Measurements from ENCODE around the gene DNAJC6.
"Not testable (repeated sequence)": the region's sequence is repeated elsewhere in the genome, so short reads cannot be mapped to it uniquely, and the experiment has no call there.

DNAJC6 gene

DNA sequence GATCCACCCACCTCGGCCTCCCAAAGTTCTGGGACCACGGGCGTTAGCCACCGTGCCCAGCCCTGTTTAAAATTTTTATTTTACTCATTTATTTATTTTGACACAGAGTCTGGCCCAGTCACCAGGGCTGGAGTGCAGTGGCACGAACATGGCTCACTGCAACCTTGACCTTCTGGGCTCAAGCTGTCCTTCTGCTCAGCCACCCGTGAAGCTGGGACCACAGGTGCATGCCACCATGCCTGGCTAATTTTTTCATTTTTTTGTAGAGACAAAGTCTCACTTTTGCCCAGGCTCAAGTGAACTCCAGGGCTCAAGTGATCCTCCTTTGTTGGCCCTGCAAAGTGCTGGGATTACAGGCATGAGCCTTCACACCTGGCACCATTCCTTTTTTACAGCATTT, 27.5 kb upstream of the DNAJC6 start:
- H3K4me3 ChIP-seq (ENCODE audit: low read depth in 1 of 2, low read length in 1 of 2) = no peak overlapping the region
- no peaks in the 10 kb centered on the region for H3K9me3 ChIP-seq
- H3K27me3 ChIP-seq = no peaks in the 10 kb centered on the region
- TF ChIP-seq, protein P1, sequence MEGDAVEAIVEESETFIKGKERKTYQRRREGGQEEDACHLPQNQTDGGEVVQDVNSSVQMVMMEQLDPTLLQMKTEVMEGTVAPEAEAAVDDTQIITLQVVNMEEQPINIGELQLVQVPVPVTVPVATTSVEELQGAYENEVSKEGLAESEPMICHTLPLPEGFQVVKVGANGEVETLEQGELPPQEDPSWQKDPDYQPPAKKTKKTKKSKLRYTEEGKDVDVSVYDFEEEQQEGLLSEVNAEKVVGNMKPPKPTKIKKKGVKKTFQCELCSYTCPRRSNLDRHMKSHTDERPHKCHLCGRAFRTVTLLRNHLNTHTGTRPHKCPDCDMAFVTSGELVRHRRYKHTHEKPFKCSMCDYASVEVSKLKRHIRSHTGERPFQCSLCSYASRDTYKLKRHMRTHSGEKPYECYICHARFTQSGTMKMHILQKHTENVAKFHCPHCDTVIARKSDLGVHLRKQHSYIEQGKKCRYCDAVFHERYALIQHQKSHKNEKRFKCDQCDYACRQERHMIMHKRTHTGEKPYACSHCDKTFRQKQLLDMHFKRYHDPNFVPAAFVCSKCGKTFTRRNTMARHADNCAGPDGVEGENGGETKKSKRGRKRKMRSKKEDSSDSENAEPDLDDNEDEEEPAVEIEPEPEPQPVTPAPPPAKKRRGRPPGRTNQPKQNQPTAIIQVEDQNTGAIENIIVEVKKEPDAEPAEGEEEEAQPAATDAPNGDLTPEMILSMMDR (IDR thresholded peaks at IDR 0.05) = no peak
- H3K27ac ChIP-seq = no peak overlapping the region
- no peaks in the 10 kb centered on the region for H3K36me3 ChIP-seq
- no peaks in the 10 kb centered on the region for H3K4me1 ChIP-seq (ENCODE audit: control insufficient read depth in 1 of 2, insufficient read depth in 1 of 2, low read depth in 1 of 2, low read length in 1 of 2)

- Histone ChIP-seq H3K27me3 (no peaks in the 10 kb centered on the region), H3K27ac (no peak overlapping the region), H3K36me3 (no peaks in the 10 kb centered on the region), H3K4me3 (ENCODE audit: low read depth in 1 of 2, low read length in 1 of 2) (no peak overlapping the region), H3K4me1 (ENCODE audit: control insufficient read depth in 1 of 2, insufficient read depth in 1 of 2, low read depth in 1 of 2, low read length in 1 of 2) (no peaks in the 10 kb centered on the region), H3K9me3 (no peaks in the 10 kb centered on the region)
- TF ChIP-seq, protein P1 (IDR thresholded peaks at IDR 0.05) = no peak
These were observed 25.1 kb upstream of the DNAJC6 start for GRCh38 chr1:65284229-65284628.

GRCh38 chr1:65289449-65289848, 19.9 kb upstream of the DNAJC6 start:
- TF ChIP-seq, protein P1 (IDR thresholded peaks at IDR 0.05) = no peak
- Histone ChIP-seq H3K9me3 (no peaks in the 10 kb centered on the region), H3K4me3 (ENCODE audit: low read depth in 1 of 2, low read length in 1 of 2) (no peak overlapping the region), H3K27ac (no peak overlapping the region), H3K4me1 (ENCODE audit: control insufficient read depth in 1 of 2, insufficient read depth in 1 of 2, low read depth in 1 of 2, low read length in 1 of 2) (no peaks in the 10 kb centered on the region), H3K27me3 (no peaks in the 10 kb centered on the region), H3K36me3 (no peaks in the 10 kb centered on the region)

DNA sequence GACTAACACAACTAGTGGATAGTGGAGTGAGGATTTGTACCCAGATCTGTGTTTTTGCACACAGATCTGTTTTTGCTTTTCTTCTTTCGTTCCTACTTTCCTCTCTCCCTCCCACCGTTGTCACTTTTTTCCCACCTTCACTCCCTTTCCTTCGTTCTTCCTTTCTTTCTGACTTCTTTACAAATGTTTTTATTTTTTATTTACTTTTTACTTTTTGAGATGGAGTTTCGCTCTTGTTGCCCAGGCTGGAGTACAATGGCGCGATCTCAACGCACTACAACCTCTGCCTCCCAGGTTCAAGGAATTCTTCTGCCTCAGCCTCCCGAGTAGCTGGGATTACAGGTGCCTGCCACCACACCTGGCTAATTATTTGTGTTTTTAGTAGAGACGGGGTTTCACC, 17.5 kb upstream of the DNAJC6 start:
- not testable (repeated sequence) for H3K27me3 ChIP-seq; H3K27ac ChIP-seq; H3K4me3 ChIP-seq (ENCODE audit: low read depth in 1 of 2, low read length in 1 of 2); H3K9me3 ChIP-seq; H3K4me1 ChIP-seq (ENCODE audit: control insufficient read depth in 1 of 2, insufficient read depth in 1 of 2, low read depth in 1 of 2, low read length in 1 of 2); H3K36me3 ChIP-seq

- no peaks in the 10 kb centered on the region for H3K36me3 ChIP-seq
- no peaks in the 10 kb centered on the region for H3K4me1 ChIP-seq (ENCODE audit: control insufficient read depth in 1 of 2, insufficient read depth in 1 of 2, low read depth in 1 of 2, low read length in 1 of 2)
- no peak overlapping the region for H3K27ac ChIP-seq
These were observed 16.3 kb upstream of the DNAJC6 start for GRCh38 chr1:65292861-65293593.

GRCh38 chr1:65297706-65298105, 11.6 kb upstream of the DNAJC6 start:
- Histone ChIP-seq H3K27me3 (no peaks in the 10 kb centered on the region), H3K4me1 (ENCODE audit: control insufficient read depth in 1 of 2, insufficient read depth in 1 of 2, low read depth in 1 of 2, low read length in 1 of 2) (no peaks in the 10 kb centered on the region), H3K9me3 (no peaks in the 10 kb centered on the region), H3K27ac (no peak overlapping the region), H3K36me3 (no peaks in the 10 kb centered on the region), H3K4me3 (ENCODE audit: low read depth in 1 of 2, low read length in 1 of 2) (no peak overlapping the region)
- TF ChIP-seq, protein P1 (IDR thresholded peaks at IDR 0.05) = no peak

More at GRCh38 chr1:65292861-65293593, 16.3 kb upstream of the DNAJC6 start:
- H3K27me3 ChIP-seq = no peaks in the 10 kb centered on the region
- no peak overlapping the region for H3K4me3 ChIP-seq (ENCODE audit: low read depth in 1 of 2, low read length in 1 of 2)
- TF ChIP-seq, protein P1 (IDR thresholded peaks at IDR 0.05) = no peak
- no peaks in the 10 kb centered on the region for H3K9me3 ChIP-seq
